Stomach (tissue), 4 donors: ENCODE measurements around the gene WNK2.
"Not testable (repeated sequence)": the region's sequence is repeated elsewhere in the genome, so short reads cannot be mapped to it uniquely, and the experiment has no call there.

Source experiments
- CTCF ChIP-seq, 7 experiments: fragments of 450-650 bp in 4 of 7; fragments of 200-600 bp in 3 of 7; sonication (generic) in 3 of 7; IDR thresholded peaks; one replicate each; pipeline ENCODE4 v1.5.1; 2016 to 2019; ENCODE audit warnings: antibody characterized with exemption in 7 of 7, control low read depth in 2 of 7, mild to moderate bottlenecking in 1 of 7
- EP300 ChIP-seq: sonication (generic); formaldehyde crosslinking; IDR thresholded peaks from one replicate; pipeline ENCODE4 v1.6.1; 2017; ENCODE audit warnings: antibody characterized with exemption
- POLR2A ChIP-seq, 4 donors: fragments of 450-650 bp; IDR thresholded peaks; one replicate each; pipeline ENCODE4 v1.6.1; 2016; ENCODE audit warnings: antibody characterized with exemption in 4 of 4, control low read depth in 2 of 4, mild to moderate bottlenecking in 1 of 4, moderate library complexity in 1 of 4
- POLR2AphosphoS5 ChIP-seq, 3 donors: sonication (generic); formaldehyde crosslinking; IDR thresholded peaks; one replicate each; pipeline ENCODE4 v1.6.1; 2016; ENCODE audit warnings: antibody characterized with exemption in 3 of 3

GRCh38 chr9:93342428-93342827 is 158.5 kb downstream of the WNK2 start:
- not testable (repeated sequence) for TF ChIP-seq CTCF (IDR thresholded peaks at IDR 0.05); POLR2A (IDR thresholded peaks at IDR 0.05); EP300; POLR2AphosphoS5 (IDR thresholded peaks at IDR 0.05)
